ENCODE measurements around the gene SLC27A3. TPM values are rescaled to one million over a fixed set of nuclear protein-coding genes. Genes with fewer than 3 reads are reported as not detected.

SLC27A3 gene
- total RNA-seq, 4 donors from 2014 or later = 12.9 to 364 (median 36.7) TPM

DNA sequence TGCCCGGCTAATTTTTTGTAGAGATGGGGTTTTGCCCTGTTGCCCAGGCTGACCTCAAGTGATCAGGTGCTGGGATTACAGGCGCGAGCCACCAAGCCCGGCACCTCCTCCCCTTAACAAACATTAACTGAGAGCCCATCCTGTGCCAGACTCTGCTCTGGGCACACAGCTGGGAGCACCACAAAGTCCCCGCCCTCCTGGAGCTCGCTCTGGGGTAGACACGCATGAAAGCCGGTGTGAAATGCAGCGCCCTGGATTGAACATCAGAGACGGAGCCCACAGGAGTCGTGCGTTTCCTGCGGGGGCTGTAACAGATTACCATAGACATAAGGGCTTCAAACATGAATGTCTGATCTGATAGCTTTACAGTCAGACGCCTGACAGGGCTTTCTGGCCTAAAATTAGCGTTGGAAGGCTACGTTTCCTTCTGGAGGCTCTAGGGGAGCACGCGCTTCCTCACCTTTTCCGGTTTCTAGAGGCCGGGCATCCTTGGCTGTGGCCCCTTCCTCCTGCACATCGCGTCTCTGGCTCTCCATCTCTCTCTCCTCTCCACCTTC, 14.3 kb downstream of the SLC27A3 start:
- intact Hi-C loops (cut with DNase I; ENCODE audit: low total_unique reads) = loop anchor here (10.0 kb wide), 1 partner anchor 185 kb away; the partner anchor contains the start of gene JTB
- TF ChIP-seq CTCF (IDR thresholded peaks at IDR 0.05) = no peak
- no peak for TF ChIP-seq POLR2A (IDR thresholded peaks at IDR 0.05)
- no peaks in the 10 kb centered on the region for H3K9me3 ChIP-seq

DNA sequence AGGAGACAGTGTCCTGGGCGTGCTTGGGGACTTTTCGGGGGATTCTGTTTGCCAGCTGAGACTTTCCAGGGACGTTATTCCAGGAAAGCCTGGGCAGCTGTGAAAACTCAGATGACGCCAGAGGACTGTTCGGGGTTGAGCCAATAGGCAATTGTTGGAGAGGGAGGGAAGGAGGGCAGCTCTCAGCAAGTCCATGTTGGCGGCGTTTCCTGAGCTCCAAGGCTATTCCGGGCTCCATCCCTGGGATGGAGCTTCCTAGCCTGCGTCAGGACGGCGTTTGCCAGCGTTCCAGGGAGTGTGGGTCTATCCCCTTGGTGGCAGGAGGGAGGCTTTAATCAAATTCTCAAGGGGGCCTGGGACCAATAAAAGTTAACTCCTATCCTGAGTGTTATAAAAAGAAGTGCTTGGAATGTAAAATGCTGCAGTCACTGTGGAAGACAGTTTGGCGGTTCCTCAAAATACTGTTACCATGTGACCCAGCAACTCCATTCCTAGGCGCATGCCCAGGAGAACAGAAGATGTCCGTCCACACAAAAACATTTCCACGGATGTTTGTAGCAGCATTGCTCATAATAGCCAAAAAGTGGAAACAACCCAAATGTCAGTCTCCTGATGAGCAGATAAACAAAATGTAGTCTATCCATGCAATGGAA, 15.2 kb downstream of the SLC27A3 start:
- Histone ChIP-seq H3K36me3 (no peaks in the 10 kb centered on the region), H3K27ac (peak overlapping the region; percentile 92 to 95), H3K27me3 (no peaks in the 10 kb centered on the region), H3K4me1 (peaks cover 0 to 3% of the 10 kb centered on the region in 2 donors), H3K4me3 (peak overlapping the region; percentile 23 to 28), H3K9me3 (no peaks in the 10 kb centered on the region)
- no peak for TF ChIP-seq CTCF (IDR thresholded peaks at IDR 0.05)
- TF ChIP-seq POLR2A (IDR thresholded peaks at IDR 0.05) = peak; percentile 23 to 38
- DNase-seq = peak; percentile 89 to 91
- intact Hi-C loops (cut with DNase I; ENCODE audit: low total_unique reads) = loop anchor here (10.0 kb wide), 1 partner anchor 184 kb away; the partner anchor contains the start of gene JTB

More for the DNA sequence above, 14.3 kb downstream of the SLC27A3 start:
- Histone ChIP-seq H3K36me3 (no peaks in the 10 kb centered on the region), H3K4me3 (peak overlapping the region; percentile 23 to 28), H3K4me1 (peaks cover 0 to 3% of the 10 kb centered on the region in 2 donors), H3K27ac (peak overlapping the region; percentile 92 to 95), H3K27me3 (no peaks in the 10 kb centered on the region)
- peak in 1 of 2 donors; percentile 40 for DNase-seq

DNA sequence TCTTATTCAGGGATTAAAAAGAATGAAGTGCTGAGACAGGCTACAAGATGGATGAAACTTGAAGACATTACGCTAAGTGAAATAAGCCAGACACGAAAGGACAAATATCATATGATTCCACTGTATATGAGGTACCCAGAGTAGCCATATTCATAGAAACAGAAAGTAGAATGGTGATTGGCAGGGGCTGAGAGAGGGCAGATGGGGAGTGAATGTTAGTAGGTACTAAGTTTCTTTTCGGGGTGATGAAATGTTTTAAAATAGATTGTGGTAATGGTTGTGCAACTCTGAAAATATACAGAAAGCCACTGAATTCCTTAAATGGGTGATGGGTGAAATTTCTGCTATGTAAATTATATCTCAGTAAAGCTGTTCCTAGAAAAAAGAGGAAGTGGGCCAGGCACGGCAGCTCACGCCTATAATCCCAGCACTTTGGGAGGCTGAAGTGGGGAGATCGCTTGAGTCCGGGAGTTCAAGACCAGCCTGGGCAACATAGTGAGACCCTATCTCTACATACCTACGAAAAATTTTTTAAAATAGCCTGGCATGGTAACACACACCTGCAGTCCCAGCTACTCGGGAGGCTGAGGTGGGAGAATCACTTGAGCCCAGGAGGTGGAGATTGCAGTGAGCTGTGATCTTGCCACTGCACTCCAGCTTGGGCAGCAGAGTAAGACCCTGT, 15.9 kb downstream of the SLC27A3 start:
- no peaks in the 10 kb centered on the region for H3K9me3 ChIP-seq
- H3K4me3 ChIP-seq = peak overlapping the region in 1 of 2 donors; percentile 28
- no peaks in the 10 kb centered on the region for H3K27me3 ChIP-seq
- DNase-seq = peak in 1 of 2 donors; percentile 47
- H3K27ac ChIP-seq = peak overlapping the region; percentile 92 to 95
- peaks cover 0 to 3% of the 10 kb centered on the region in 2 donors for H3K4me1 ChIP-seq
- TF ChIP-seq CTCF (IDR thresholded peaks at IDR 0.05) = no peak
- no peak for TF ChIP-seq POLR2A (IDR thresholded peaks at IDR 0.05)
- intact Hi-C loops (cut with DNase I; ENCODE audit: low total_unique reads) = loop anchor here (10.0 kb wide), 1 partner anchor 184 kb away; the partner anchor contains the start of gene JTB
- H3K36me3 ChIP-seq = no peaks in the 10 kb centered on the region

DNA sequence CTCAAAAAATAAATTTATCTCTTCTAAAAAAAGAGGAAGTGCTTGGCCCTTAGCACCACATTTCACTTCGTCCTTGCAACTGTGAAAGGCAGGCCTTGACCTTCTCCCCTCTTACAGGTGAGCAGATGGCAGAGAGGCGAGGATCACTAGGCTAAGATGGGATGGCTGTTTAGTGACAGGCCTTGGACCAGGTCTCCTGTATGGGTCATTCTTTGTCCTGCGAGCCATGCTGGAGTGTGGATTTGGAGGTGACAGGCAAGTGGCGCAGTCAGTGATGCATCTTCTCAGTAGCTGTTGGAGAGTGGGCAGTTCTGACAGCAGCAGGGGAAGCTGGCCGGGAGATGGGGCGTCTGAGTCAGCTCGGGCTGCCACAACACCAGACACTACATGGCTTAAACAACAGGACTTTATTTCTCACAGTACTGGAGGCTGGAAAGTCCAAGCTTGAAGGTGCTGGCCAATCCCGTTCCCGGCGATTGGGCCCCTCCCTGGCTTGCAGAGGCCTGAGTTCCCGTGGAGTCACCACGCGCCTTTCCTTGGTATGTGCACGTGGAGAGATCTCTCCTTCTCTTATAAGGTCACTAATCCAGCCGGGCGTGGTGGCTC, 16.5 kb downstream of the SLC27A3 start:
- no peak for DNase-seq
- TF ChIP-seq CTCF (IDR thresholded peaks at IDR 0.05) = no peak
- no peak for TF ChIP-seq POLR2A (IDR thresholded peaks at IDR 0.05)
- no peaks in the 10 kb centered on the region for H3K27me3 ChIP-seq
- no peaks in the 10 kb centered on the region for H3K36me3 ChIP-seq
- peaks cover 0 to 3% of the 10 kb centered on the region in 2 donors for H3K4me1 ChIP-seq
- peak overlapping the region; percentile 92 to 95 for H3K27ac ChIP-seq
- intact Hi-C loops (cut with DNase I; ENCODE audit: low total_unique reads) = loop anchor here (10.0 kb wide), 1 partner anchor 183 kb away; the partner anchor contains the start of gene JTB
- H3K9me3 ChIP-seq = no peaks in the 10 kb centered on the region
- no peak overlapping the region for H3K4me3 ChIP-seq

All from uterus (tissue), 4 donors.